ENCODE measurements around the gene HDAC4.

The HDAC4 gene

DNA sequence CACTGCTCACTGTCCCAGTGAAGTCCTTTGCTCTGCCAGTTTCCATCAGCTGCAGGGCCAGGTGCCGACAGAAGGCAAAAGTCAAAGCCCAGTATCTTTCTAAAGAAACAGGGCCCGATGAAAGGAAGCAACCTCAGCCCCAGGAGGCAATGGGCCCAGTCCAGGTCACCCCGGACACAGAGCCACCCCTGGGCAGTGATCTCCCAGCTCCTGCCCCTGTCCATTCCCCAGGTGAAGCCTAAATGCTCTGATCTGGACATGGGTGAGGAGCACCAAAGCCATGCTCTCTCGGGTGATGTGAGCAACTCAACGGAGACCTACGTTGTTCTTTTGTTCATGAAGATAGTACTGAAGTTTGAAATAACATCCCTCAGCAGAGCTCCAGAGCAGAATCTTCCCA is 61.6 kb downstream of the HDAC4 start:
- Histone ChIP-seq H3K18ac (ENCODE audit: low read length) (no peak overlapping the region), H3K9ac (ENCODE audit: low read length) (no peak overlapping the region), H2AK5ac (ENCODE audit: low read length) (no peak overlapping the region), H3K9me3 (ENCODE audit: insufficient read depth, low read depth, low read length) (peaks cover 2% of the 10 kb centered on the region), H3K4ac (ENCODE audit: low read depth, low read length) (no peak overlapping the region), H4K91ac (ENCODE audit: low read depth, low read length) (no peak overlapping the region), H3K14ac (ENCODE audit: low read length) (no peak overlapping the region), H2BK5ac (ENCODE audit: low read depth, low read length, poor library complexity) (no peak overlapping the region), H3K27me3 (ENCODE audit: insufficient read depth, low read length) (no peaks in the 10 kb centered on the region), H3K79me1 (ENCODE audit: low read length) (no peaks in the 10 kb centered on the region), H3K79me2 (ENCODE audit: control insufficient read depth, insufficient read depth, low read length, poor library complexity) (no peaks in the 10 kb centered on the region), H4K8ac (ENCODE audit: low read depth, low read length) (no peak overlapping the region), H3K27ac (ENCODE audit: low read depth, low read length) (no peak overlapping the region), H3K4me2 (ENCODE audit: low read length) (no peak overlapping the region), H3K36me3 (ENCODE audit: control insufficient read depth in 1 of 2, insufficient read depth in 2 of 2, low read length in 2 of 2) (no peaks in the 10 kb centered on the region), H2BK120ac (ENCODE audit: insufficient read depth, low read length, poor library complexity) (no peak overlapping the region), H3K4me1 (ENCODE audit: control insufficient read depth in 1 of 2, insufficient read depth in 2 of 2, low read length in 2 of 2) (no peaks in the 10 kb centered on the region), H2BK12ac (ENCODE audit: low read length) (no peak overlapping the region), H3K4me3 (ENCODE audit: low read depth, low read length) (no peak overlapping the region), H3K23ac (ENCODE audit: low read length) (no peak overlapping the region), H2AFZ (ENCODE audit: insufficient read depth, low read length, poor library complexity) (no peak overlapping the region), H4K12ac (ENCODE audit: low read depth, low read length) (no peak overlapping the region)
- no CpG with 5 or more reads among the region's 6 CpGs for WGBS (ENCODE audit: extremely low coverage, insufficient coverage, insufficient read length)
- no peak for DNase-seq

DNA sequence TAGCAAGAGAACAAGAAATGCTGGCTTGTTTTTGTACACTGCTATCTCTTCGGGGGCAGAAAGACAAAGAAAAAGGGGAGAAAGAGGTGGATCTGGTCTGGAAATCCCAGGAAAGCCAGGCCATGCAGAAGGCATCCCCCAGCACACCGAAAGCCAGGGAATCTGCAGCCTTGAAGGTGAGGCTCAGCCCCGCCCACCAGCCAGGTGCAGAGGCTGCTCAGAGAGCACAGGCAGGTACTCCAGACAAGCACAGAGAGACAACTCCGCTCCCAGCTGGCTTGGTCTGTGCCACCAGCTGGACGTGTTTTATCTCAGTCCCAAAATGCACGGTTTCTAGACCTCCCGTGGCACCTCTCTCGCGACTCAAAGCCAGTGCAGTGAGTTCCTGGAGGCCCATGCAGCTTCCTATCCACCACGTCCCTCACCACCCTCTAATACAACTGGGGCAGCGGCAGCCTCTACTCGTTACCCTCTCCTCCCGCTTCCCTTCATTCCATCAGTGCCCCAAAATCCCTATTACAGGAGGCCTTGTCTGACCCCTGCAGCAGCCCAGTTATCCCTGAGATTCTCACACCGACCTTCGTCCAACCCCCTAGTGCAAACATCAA is 62.8 kb downstream of the HDAC4 start:
- H3K79me2 ChIP-seq (ENCODE audit: control insufficient read depth, insufficient read depth, low read length, poor library complexity), result no peaks in the 10 kb centered on the region
- no peak overlapping the region for H3K14ac ChIP-seq (ENCODE audit: low read length)
- no peak overlapping the region for H2BK120ac ChIP-seq (ENCODE audit: insufficient read depth, low read length, poor library complexity)
- no peak overlapping the region for H3K23ac ChIP-seq (ENCODE audit: low read length)
- no peak overlapping the region for H4K8ac ChIP-seq (ENCODE audit: low read depth, low read length)
- H3K4ac ChIP-seq (ENCODE audit: low read depth, low read length), result no peak overlapping the region
- H3K9me3 ChIP-seq (ENCODE audit: insufficient read depth, low read depth, low read length), result peaks cover 2% of the 10 kb centered on the region
- no peak overlapping the region for H2BK5ac ChIP-seq (ENCODE audit: low read depth, low read length, poor library complexity)
- no peak overlapping the region for H3K4me2 ChIP-seq (ENCODE audit: low read length)
- no peak overlapping the region for H2BK12ac ChIP-seq (ENCODE audit: low read length)
- no peak overlapping the region for H3K27ac ChIP-seq (ENCODE audit: low read depth, low read length)
- no CpG with 5 or more reads among the region's 15 CpGs for WGBS (ENCODE audit: extremely low coverage, insufficient coverage, insufficient read length)
- no peaks in the 10 kb centered on the region for H3K36me3 ChIP-seq (ENCODE audit: control insufficient read depth in 1 of 2, insufficient read depth in 2 of 2, low read length in 2 of 2)
- H4K12ac ChIP-seq (ENCODE audit: low read depth, low read length), result no peak overlapping the region
- H4K91ac ChIP-seq (ENCODE audit: low read depth, low read length), result no peak overlapping the region
- no peaks in the 10 kb centered on the region for H3K4me1 ChIP-seq (ENCODE audit: control insufficient read depth in 1 of 2, insufficient read depth in 2 of 2, low read length in 2 of 2)
- H3K79me1 ChIP-seq (ENCODE audit: low read length), result no peaks in the 10 kb centered on the region
- no peak for DNase-seq
- no peak overlapping the region for H2AFZ ChIP-seq (ENCODE audit: insufficient read depth, low read length, poor library complexity)
- H2AK5ac ChIP-seq (ENCODE audit: low read length), result no peak overlapping the region
- H3K9ac ChIP-seq (ENCODE audit: low read length), result no peak overlapping the region
- H3K4me3 ChIP-seq (ENCODE audit: low read depth, low read length), result no peak overlapping the region
- H3K18ac ChIP-seq (ENCODE audit: low read length), result no peak overlapping the region
- H3K27me3 ChIP-seq (ENCODE audit: insufficient read depth, low read length), result no peaks in the 10 kb centered on the region

GRCh38 chr2:239337122-239337876 is 63.5 kb downstream of the HDAC4 start:
- no peak overlapping the region for H2BK5ac ChIP-seq (ENCODE audit: low read depth, low read length, poor library complexity)
- DNase-seq, result no peak
- H3K9ac ChIP-seq (ENCODE audit: low read length), result no peak overlapping the region
- no peak overlapping the region for H4K91ac ChIP-seq (ENCODE audit: low read depth, low read length)
- H3K4ac ChIP-seq (ENCODE audit: low read depth, low read length), result no peak overlapping the region
- no peaks in the 10 kb centered on the region for H3K27me3 ChIP-seq (ENCODE audit: insufficient read depth, low read length)
- H4K12ac ChIP-seq (ENCODE audit: low read depth, low read length), result no peak overlapping the region
- H2BK12ac ChIP-seq (ENCODE audit: low read length), result no peak overlapping the region
- no peak overlapping the region for H4K8ac ChIP-seq (ENCODE audit: low read depth, low read length)
- H3K4me2 ChIP-seq (ENCODE audit: low read length), result no peak overlapping the region
- H3K4me3 ChIP-seq (ENCODE audit: low read depth, low read length), result no peak overlapping the region
- no peak overlapping the region for H2AFZ ChIP-seq (ENCODE audit: insufficient read depth, low read length, poor library complexity)
- no peak overlapping the region for H2AK5ac ChIP-seq (ENCODE audit: low read length)
- H2BK120ac ChIP-seq (ENCODE audit: insufficient read depth, low read length, poor library complexity), result no peak overlapping the region
- H3K14ac ChIP-seq (ENCODE audit: low read length), result no peak overlapping the region
- no CpG with 5 or more reads among the region's 28 CpGs for WGBS (ENCODE audit: extremely low coverage, insufficient coverage, insufficient read length)
- no peak overlapping the region for H3K23ac ChIP-seq (ENCODE audit: low read length)
- no peaks in the 10 kb centered on the region for H3K79me2 ChIP-seq (ENCODE audit: control insufficient read depth, insufficient read depth, low read length, poor library complexity)
- peaks cover 2% of the 10 kb centered on the region for H3K9me3 ChIP-seq (ENCODE audit: insufficient read depth, low read depth, low read length)
- no peaks in the 10 kb centered on the region for H3K4me1 ChIP-seq (ENCODE audit: control insufficient read depth in 1 of 2, insufficient read depth in 2 of 2, low read length in 2 of 2)
- H3K18ac ChIP-seq (ENCODE audit: low read length), result no peak overlapping the region
- H3K36me3 ChIP-seq (ENCODE audit: control insufficient read depth in 1 of 2, insufficient read depth in 2 of 2, low read length in 2 of 2), result no peaks in the 10 kb centered on the region
- no peak overlapping the region for H3K27ac ChIP-seq (ENCODE audit: low read depth, low read length)
- no peaks in the 10 kb centered on the region for H3K79me1 ChIP-seq (ENCODE audit: low read length)

DNA sequence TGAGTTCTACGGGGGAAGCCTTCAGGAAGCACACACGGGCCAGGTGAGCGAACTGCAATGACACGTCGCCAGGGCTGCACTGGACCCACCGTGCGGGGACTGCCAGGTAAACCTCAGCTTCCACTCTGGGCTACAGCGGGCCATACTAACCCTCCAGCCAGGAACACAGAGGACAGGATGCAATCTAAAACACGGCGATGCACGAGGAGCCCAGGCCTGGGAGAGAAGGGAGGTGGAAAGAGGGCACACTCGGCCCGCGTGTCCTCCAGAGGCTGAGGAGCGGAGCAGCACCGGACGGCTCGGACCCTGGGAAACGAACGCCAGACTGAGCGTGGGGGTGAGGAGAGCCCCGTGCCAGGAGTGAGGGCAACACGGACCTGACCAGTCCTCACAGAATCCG is 69.3 kb downstream of the HDAC4 start:
- Histone ChIP-seq H4K12ac (ENCODE audit: low read depth, low read length) (no peak overlapping the region), H3K4me1 (ENCODE audit: control insufficient read depth in 1 of 2, insufficient read depth in 2 of 2, low read length in 2 of 2) (peaks cover 0 to 3% of the 10 kb centered on the region in 2 experiments), H3K4me2 (ENCODE audit: low read length) (no peak overlapping the region), H3K4me3 (ENCODE audit: low read depth, low read length) (no peak overlapping the region), H3K14ac (ENCODE audit: low read length) (no peak overlapping the region), H3K36me3 (ENCODE audit: control insufficient read depth in 1 of 2, insufficient read depth in 2 of 2, low read length in 2 of 2) (no peaks in the 10 kb centered on the region), H2BK12ac (ENCODE audit: low read length) (no peak overlapping the region), H2AK5ac (ENCODE audit: low read length) (no peak overlapping the region), H3K79me1 (ENCODE audit: low read length) (no peaks in the 10 kb centered on the region), H3K79me2 (ENCODE audit: control insufficient read depth, insufficient read depth, low read length, poor library complexity) (no peaks in the 10 kb centered on the region), H3K27ac (ENCODE audit: low read depth, low read length) (no peak overlapping the region), H3K23ac (ENCODE audit: low read length) (no peak overlapping the region), H4K8ac (ENCODE audit: low read depth, low read length) (no peak overlapping the region), H4K91ac (ENCODE audit: low read depth, low read length) (no peak overlapping the region), H3K27me3 (ENCODE audit: insufficient read depth, low read length) (no peaks in the 10 kb centered on the region), H3K9me3 (ENCODE audit: insufficient read depth, low read depth, low read length) (peaks cover 2% of the 10 kb centered on the region), H3K9ac (ENCODE audit: low read length) (no peak overlapping the region), H2BK5ac (ENCODE audit: low read depth, low read length, poor library complexity) (no peak overlapping the region), H2BK120ac (ENCODE audit: insufficient read depth, low read length, poor library complexity) (no peak overlapping the region), H2AFZ (ENCODE audit: insufficient read depth, low read length, poor library complexity) (no peak overlapping the region), H3K4ac (ENCODE audit: low read depth, low read length) (no peak overlapping the region), H3K18ac (ENCODE audit: low read length) (no peak overlapping the region)
- WGBS (ENCODE audit: extremely low coverage, insufficient coverage, insufficient read length), result no CpG with 5 or more reads among the region's 24 CpGs
- DNase-seq, result no peak
